DMS53 (cell line): Measurements from ENCODE around the gene C9orf43.
"Not testable (repeated sequence)": the region's sequence is repeated elsewhere in the genome, so short reads cannot be mapped to it uniquely, and the experiment has no call there.

Experiments used
- DNase-seq: peaks from one replicate; lab custom pipeline; 2025; lab: John Stamatoyannopoulos, UW

The C9orf43 gene

GRCh38 chr9:113410207-113410864, at the start of gene C9orf43, which contains the start of gene POLE3:
TSS of gene C9orf43 (plus strand) at chr9:113410747. CDS start at chr9:113413494, 2,747 bp downstream.
TSS of gene POLE3 (minus strand) at chr9:113410675. CDS start at chr9:113410293, 382 bp downstream.
- peak; percentile 96 for DNase-seq

GRCh38 chr9:113361304-113362018, 49.1 kb upstream of the C9orf43 start:
- DNase-seq: no peak

GRCh38 chr9:113363336-113363735, 47.2 kb upstream of the C9orf43 start:
- no peak for DNase-seq

- DNase-seq: no peak
Measured at GRCh38 chr9:113364951-113365350, 45.6 kb upstream of the C9orf43 start.

GRCh38 chr9:113365652-113366051, 44.9 kb upstream of the C9orf43 start:
- not testable (repeated sequence) for DNase-seq

- no peak for DNase-seq
Measured at GRCh38 chr9:113368348-113368981, 42.1 kb upstream of the C9orf43 start.

GRCh38 chr9:113368982-113369854, 41.3 kb upstream of the C9orf43 start:
- no peak for DNase-seq

GRCh38 chr9:113369855-113370140, 40.7 kb upstream of the C9orf43 start:
- DNase-seq: no peak

GRCh38 chr9:113370806-113371325, 39.7 kb upstream of the C9orf43 start:
- DNase-seq: no peak

- no peak for DNase-seq
Measured at GRCh38 chr9:113372059-113372458, 38.5 kb upstream of the C9orf43 start.

- DNase-seq: no peak
Measured at GRCh38 chr9:113373256-113373655, 37.3 kb upstream of the C9orf43 start.

GRCh38 chr9:113373676-113374392, 36.7 kb upstream of the C9orf43 start:
- DNase-seq: no peak

GRCh38 chr9:113375057-113376023, 35.2 kb upstream of the C9orf43 start:
- DNase-seq: no peak

- DNase-seq: peak; percentile 89
Measured at GRCh38 chr9:113376634-113377567, 33.6 kb upstream of the C9orf43 start, which contains the start of gene HDHD3. TSS of gene HDHD3 (minus strand) at chr9:113376986. CDS start at chr9:113374354, 2,632 bp downstream.

GRCh38 chr9:113379094-113379828, 31.3 kb upstream of the C9orf43 start:
- DNase-seq: not testable (repeated sequence)

- not testable (repeated sequence) for DNase-seq
Measured at GRCh38 chr9:113379829-113380210, 30.7 kb upstream of the C9orf43 start.

GRCh38 chr9:113380869-113381378, 29.6 kb upstream of the C9orf43 start:
- peak; percentile 38 for DNase-seq

GRCh38 chr9:113381441-113381840, 29.1 kb upstream of the C9orf43 start:
- DNase-seq: not testable (repeated sequence)
